GM19455 (cell line): ENCODE measurements around the gene PDIA6.
"Not testable (repeated sequence)": the region's sequence is repeated elsewhere in the genome, so short reads cannot be mapped to it uniquely, and the experiment has no call there.

ENCODE experiments used
- ATAC-seq: cut with Tn5 transposase; IDR thresholded peaks from one replicate; pipeline ENCODE4 v1.9.1; 2021; ENCODE audit not compliant: unreplicated experiment

The PDIA6 gene

DNA sequence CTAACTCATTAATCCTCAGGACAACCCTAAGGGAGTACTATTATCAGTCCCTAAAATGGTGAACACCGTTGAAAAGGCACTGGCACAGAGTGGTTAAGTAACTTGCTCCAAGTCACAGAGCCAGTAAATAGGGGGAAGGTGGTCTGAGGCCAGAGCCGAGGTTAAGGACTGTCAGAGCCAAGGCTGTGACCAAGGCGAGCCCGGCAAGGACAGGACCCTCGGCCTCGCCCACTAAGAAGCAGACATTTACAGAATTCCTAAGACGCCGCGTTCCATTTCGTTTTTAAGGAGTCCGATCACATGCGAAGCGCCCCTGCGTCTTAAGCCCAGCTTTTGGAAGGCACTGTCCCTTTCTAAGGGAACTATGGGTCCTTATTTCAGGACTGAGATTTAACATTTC lies 1.1 kb downstream of the PDIA6 start:
- ATAC-seq: no peak

DNA sequence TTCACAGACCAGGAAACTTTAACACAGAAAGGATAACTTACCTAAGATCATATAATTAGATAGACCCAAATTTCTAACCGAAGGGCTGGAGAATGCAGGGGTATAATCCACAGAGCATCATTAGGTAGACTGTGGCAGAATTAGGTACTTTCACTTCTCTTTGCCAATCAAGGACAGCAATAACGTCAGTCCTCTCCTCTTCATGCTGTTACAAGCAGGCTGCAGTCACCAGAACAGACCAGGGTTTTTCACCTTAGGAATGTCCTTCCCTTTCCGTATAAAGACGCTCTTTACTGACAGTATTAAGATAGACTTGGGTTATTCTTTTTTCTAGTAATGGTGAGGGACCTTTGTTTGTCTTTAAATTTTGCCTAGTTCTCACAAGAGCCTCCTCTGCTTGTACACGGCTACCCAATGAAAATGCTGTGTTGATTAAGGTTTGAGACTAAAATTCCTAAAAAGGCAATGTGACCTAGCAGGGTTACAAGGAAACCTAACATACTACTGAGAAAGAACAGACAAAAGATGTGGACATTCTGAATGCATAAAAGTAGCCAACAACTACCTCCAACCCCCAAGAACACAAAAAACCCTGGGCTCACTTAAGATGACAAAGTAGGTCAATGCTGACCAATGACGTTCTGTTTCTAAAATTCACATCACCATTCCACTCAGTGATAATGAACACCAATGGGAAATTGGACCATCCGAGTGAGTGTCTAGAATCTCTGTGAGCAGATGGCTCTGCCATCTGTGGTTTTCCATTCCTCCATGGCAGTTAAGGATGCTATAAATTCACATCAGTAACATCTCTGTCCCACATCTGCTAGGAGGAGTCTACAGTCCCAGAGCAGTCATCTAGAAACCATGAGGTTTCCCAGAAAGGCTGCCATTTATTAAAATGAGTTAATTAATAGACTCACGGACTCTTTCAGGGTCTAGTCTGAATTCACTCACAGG lies 2.1 kb downstream of the PDIA6 start:
- ATAC-seq: no peak

DNA sequence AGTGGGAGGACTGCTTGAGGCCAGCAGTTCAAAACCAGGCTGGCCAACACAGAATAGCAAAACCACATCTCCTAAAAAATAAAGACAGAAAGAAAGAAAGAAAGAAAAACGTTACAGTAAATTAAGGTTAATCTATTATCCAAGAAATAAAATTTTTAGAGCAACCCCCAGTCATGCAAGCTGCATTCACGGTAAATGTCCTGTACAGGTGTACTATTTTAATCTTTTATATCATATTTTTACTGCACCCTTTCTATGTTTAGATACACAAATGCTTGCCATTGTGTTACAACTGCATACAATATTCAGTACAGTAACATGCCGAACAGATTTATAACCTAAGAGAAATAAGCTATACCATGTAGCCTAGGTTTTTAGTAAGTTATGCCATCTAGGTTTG lies 6.0 kb downstream of the PDIA6 start:
- ATAC-seq: no peak

DNA sequence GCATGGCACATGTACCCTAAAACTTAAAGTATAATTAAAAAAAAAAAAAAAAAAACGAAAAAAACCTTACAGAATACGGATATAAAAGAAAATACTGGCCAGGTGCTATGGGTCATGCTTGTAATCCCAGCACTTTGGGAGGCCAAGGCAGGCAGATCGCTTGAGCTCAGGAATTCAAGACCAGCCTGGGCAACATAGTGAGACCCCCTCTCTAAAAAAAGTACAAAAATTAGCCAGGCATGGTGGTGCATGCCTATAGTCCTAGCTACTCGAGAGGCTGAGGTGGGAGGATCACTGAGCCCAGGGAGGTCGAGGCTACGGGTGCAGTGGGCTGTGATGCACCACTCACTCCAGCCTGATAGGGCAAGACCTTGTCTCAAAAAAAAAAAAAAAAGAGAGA lies 6.6 kb downstream of the PDIA6 start:
- not testable (repeated sequence) for ATAC-seq

DNA sequence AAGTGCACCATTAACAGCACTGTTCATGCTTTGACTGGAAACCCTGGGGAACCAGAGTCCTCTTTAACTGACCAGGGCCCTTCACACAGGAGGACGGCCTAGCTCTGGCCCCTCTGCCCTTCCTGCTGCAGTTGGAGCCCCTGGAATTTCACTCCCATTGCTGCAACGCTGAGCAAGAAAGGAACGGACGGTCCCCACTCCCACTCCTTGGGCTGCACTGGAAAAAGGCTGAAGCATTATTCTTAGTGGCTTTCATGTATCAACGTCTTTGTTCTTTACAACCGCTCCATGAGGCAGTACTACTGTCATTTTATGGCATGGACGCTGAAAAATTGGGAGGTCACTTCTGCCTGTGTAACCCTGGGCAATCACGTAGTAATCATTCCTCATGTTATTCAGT lies 9.9 kb downstream of the PDIA6 start:
- no peak for ATAC-seq

DNA sequence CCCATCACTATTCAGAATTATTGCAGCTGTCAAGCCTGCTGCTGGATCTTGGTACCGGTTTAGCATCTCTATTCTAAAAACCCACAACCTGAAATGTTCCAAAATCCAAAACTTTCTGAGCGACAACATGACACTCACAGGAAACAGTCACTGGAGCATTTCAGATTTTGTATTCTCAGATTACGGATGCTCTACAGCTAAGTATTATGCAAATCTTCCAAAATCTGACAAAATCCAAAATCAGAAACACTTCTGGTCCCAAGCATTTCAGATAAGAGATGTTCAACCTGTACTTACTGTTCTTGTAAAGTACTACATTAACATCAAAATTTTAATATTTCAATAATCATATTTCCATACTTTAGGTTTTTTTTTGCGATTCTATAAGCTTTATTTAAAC lies 12.4 kb downstream of the PDIA6 start:
- no peak for ATAC-seq

DNA sequence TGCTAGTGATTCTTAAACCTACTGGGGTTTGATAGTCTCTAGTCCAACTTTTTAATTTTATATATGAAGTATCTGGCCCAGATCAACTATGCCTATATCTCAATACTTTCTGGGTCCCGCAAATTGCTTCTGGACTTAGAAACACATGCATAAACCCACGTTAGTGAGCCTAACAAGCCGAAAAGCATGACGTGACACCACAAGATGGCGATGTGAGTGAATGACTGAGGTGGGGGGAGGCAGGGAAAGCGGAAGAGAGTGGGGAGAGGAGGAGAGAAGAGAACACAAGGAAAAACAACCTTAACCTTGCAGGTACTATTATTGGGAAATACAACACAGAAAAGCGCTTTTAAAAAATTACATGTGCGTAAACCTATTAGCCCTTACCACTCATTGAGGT lies 13.8 kb downstream of the PDIA6 start:
- ATAC-seq: no peak

DNA sequence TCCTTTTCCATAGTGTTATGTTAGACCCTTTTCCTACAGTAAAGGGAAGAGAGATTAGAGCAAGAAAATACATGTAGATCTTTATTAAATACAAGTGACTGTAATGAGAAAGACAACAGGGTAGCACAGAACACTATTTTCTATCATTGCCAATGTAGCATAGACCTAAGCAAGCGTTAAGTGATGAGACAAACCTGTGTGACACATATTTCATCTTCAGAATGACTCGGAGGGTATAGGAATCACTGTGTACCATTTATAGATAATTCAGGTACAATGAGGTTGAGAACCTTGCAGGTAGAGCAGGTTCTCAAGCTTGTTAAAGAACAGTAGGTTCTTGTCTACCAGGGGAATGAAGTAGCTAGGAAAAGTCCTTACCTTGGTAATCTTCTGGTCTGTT lies 15.9 kb downstream of the PDIA6 start:
- ATAC-seq: no peak

DNA sequence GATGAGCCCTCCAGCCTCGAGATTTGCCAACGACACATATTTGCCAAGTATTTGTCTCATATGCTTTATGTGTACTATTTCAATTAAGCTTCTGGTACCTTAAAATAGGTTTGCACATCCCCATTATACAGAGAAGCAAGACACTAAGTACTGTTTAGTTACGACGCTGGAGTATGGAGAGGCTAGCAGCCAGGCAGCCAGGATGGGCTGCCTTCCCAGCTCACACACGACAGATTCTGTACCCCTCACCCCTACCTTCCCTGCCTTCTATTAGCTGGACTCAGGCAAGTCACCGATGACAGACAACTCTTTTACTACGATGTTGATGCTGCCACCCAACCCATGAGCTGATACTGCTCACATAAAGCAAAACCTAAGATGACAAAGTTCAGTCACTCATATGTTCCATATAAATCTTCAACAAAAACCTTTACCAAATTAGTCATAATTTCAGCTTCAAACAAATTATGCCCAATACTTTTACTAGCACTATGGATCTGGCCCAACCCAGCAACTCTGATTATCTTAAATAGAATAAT lies 17.0 kb downstream of the PDIA6 start:
- ATAC-seq: no peak

DNA sequence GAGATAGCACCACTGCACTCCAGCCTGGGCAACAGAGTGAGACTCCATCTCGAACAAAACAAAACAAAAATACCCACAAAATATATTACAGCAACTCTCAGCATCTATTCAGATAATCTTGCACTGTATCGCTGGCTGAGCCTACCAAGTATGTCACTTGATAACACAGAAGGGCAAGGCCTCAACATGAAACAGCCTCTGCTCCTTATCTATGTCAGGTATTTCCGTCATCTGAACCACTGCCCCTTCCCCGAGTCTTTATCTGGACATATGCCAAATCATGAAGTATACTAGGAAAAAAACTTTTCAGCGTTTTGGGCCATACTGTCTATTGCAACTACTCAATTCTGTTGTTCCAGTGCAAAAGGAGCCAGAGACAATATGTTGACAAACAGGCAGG lies 17.7 kb downstream of the PDIA6 start:
- ATAC-seq: no peak

DNA sequence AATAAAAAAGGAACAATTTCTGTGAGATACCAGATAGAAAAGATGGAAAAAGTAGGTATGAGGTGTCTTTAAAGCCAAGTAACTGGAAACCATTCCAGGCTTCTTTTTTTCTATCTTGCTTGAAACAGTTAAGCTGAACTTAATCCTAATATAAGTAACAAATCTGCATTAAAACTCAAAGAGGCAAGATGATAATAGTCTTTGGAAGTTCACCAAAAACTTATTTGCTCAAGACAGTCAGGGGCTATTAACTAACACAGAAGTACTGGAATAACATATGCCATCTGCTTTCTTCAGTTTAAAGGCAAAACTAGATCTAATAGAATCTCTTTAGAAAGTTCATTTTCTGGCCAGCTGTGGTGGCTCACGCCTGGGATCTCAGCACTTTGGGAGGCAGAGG lies 18.8 kb downstream of the PDIA6 start:
- ATAC-seq: no peak

DNA sequence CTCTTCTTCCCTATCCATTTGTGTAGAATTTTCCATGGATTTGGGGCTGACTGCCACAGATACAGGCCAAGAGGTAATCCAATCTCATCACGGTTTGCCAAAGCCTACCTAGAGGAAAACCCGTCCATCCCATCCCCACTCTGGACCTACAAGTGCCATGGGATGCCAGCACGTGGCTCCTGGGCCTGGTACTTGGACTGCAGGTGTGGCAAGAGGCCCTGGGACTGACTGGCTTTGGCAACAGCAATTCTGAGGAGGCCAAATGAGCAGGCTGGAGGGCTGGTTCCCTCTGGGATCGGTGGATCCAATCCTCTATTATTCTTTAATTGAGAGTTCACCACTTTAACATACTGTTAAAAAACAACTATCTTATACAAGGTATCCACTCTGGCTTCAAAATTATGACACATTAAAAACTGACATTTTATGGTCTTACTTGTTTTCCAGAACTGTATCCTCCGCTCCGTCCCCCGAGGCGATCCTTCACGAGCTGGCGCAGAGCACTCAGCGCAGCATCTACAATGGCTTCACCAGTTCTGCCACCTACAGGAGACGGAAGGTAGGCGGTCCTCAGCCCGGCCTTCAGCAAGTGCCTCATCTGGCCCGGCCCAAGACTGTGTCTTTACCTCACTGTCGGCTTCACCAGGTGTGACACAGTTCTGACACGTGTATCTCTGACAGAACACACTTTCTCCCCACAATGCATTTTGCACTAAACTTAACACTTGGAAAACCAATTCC lies 19.8 kb downstream of the PDIA6 start:
- no peak for ATAC-seq

DNA sequence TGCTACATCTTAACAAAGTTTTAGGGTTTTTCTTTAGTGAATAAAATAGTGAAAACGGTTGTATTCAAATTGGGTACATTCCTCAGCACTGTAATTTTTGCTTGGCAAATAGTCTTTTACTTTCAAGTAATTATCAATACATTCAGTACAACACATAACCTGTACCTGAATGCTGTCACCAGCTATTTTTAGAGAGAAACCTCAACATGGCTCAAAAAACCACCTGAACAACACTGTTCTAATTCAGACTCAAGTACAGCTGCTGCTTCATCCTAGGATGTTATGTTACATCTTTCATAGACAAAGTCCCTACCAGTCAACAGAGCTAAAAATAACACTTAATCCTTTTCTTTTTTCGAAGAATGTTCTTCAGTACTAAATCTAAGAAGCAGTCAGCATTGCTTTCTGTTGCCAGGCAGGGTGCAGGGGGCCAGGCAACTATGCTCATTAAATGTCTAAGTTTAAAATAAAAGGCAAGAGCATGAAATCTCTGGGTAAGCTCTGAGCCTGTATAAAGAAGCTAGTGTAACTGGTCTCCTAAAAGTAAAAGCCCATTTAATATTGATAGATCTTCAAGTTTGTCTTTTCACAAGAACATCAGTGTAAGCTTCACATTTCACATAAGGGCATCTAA lies 20.5 kb downstream of the PDIA6 start:
- ATAC-seq: peak; percentile 37

DNA sequence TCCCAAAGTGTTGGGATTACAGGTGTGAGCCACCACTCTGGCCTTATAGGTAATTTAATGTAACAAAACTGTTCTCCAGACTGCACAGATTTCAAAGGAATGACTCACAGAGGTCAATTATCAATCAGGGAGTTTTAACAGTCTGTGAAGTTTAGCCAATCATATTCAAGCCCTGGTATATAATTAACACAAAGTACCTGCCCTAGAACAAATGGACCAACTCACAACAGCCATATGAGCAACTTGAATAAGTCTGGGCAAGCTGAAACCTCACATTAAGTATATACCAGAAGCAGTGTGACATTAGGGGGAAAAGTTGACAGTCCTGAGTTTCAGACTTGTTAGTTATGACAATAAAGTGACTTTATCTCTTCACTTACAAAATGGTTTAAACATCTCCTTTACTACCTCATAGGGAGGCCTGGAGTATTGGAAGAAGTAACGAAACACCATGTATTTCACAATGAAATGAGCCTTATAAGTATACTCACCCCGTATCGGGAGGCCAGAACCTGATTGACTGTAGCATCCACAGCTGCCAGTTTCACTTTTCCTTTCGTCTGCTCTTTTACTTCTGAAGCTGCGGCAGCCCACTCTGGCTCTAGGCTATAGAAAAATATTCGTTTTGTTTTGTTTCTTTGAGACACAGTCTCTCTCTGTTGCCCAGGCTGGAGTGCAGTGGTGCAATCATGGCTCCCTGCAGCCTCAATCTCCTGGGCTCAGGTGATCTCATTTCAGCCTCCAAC lies 22.2 kb downstream of the PDIA6 start:
- ATAC-seq: peak; percentile 95

DNA sequence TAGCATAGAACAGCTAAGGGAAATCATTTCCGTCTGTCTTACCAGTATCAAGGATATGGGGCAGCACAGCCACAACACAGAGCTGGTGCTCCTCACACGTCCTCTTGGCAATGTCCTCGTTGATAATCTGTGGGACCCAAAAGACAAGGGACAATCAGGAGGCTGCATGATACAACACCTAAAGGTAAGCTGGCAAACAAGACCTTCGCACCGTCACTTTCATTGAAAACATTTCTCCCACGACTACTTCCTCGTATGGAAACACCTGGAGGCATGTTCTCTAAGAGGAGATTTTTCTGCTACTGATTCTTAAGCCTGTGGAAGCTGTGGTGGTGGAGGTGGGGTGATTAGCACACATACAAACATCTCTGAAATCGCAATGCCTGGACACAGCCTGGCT lies 23.7 kb downstream of the PDIA6 start:
- no peak for ATAC-seq

DNA sequence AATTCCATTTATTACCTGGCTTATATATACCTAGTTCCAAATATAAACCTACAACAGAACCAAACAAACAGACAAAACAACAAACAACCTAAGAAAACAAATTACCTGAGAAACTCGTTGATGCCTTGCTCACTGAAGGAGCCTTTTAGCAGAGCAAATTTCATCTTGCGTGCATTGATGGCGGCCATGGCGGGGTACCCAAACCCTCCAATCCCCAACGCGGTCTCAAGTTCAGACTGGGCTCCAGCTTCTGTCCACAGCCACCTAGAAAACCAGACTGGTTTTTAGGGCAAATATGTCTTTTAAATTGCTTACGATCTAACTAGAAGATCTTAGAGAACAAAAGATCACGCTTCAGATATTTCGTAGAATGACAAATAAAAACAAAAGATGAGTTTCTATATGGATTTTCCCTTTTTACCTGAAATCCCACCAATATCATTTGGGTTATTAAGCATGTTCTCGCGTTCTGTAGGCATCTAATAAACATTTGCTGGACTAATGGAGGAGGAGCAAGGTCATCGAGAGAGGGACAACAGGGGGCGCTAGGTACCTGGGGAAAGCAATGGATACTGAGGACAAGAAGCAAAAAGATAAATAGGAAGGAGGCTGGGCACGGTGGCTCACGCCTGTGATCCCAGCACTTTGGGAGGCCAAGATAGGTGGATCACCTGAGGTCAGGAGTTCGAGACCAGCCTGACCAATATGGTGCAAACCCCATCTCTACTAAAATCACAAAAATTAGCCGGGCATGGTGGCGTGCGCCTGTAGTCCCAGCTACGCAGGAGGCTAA lies 25.2 kb downstream of the PDIA6 start:
- ATAC-seq: no peak

DNA sequence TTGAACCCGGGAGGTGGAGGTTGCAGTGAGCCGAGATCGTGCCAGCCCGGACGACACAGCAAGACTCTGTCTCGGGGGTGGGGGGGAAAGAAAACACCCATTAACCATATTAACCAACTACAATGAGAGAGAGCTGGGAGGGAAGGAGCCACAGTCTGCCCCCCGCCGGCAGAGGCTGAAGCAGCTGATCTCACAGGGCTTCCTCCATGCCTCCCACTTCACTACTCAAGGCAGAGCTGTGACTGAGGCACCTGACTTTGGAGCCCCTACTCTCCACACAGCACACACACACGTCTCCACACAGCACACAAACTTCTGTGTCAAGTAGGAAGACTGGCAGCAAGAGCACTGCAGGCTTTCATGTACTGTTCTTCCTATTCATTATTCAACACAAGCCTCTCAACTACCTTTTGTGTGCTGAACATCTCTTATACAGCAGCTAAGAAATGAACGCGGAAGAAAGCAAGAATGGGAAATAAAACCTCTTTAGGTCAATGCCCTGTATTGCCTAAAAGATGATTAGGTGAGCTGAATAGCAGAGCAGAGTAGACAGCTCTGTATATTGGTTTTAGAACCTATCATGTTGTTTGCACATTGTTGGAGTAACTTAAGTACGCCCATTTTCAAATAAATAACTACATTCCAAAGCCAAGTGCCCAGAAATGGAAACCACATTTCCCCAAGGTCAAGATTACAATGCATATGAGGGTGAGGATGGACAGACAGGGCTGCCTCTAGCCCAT lies 26.2 kb downstream of the PDIA6 start:
- ATAC-seq: no peak

DNA sequence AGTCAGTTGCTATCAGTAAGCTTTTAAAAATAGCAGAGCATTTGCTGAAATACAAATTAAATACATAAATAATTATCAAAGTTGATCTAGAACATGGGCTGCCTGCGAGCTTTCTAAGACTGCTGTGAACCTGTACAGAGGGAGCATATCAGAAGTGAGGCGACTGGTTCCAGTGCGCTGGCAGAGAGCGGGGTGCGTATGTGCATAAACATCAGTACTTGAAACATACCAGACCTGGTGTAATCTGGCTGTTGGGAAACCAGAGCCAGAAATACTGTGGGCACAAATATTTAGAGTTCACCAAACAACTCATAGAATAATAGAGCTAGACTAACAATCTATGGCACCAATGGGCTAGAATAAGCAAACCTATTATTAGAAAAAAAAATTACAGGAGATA lies 27.3 kb downstream of the PDIA6 start:
- ATAC-seq: no peak

DNA sequence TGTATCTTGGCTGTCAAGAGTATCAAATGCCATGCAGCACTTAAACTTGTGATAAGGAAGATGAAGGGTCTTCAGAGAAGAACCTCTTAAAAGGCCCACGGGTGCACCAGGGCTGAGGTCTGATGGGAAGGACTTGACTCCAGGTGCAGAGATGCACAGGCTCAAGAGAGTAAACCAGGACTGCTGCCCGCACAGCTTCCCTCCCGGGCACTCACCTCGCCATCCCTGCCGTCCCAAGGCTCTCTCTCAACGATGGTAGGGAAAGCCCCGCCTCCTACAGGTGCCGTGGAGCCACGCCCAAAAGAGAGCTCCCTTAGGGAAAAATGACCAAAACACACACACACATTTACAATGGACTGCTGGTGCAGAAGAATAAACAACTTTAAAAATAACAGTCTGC lies 27.9 kb downstream of the PDIA6 start:
- no peak for ATAC-seq
